Measurements from ENCODE around the gene CPXM2.

Gene CPXM2

DNA sequence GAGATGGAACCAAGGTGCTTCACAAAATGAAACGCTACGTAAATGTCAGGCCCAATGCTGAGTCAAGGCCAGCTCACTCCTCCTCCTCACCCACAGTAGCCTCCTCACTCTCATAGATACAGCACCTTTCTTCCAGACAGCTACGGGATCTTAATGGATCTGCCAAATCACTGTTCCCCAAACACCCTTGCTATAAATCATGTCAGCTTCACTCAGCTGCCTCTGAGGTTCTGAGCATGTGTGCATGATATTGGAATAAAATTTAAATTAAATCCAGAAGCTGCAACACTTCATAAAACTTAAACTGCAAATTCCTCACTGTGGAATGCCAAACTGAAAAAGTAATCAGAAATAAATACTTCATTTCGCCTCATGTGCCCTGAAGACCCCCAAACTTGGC, 14.7 kb upstream of the CPXM2 start:
- peaks cover 0 to 6% (median 2%) of the 10 kb centered on the region in 4 donors for H3K4me1 ChIP-seq
- H3K27ac ChIP-seq, result no peak overlapping the region
- intact Hi-C loops (cut with DNase I; ENCODE audit: low total_unique reads), result no loop called here
- H3K4me3 ChIP-seq, result no peak overlapping the region
- no peaks in the 10 kb centered on the region for H3K36me3 ChIP-seq
- no peak for DNase-seq
- H3K27me3 ChIP-seq, result peaks cover 0 to 44% of the 10 kb centered on the region in 2 donors
- no peaks in the 10 kb centered on the region for H3K9me3 ChIP-seq
- no peak for TF ChIP-seq CTCF (IDR thresholded peaks at IDR 0.05)

GRCh38 chr10:123904834-123905409, 13.3 kb upstream of the CPXM2 start:
- no peak for DNase-seq
- Histone ChIP-seq H3K27me3 (peaks cover 0 to 39% of the 10 kb centered on the region in 2 donors), H3K27ac (no peak overlapping the region), H3K36me3 (no peaks in the 10 kb centered on the region), H3K4me3 (no peak overlapping the region), H3K9me3 (peaks cover 0 to 9% (median 6%) of the 10 kb centered on the region in 3 donors), H3K4me1 (peaks cover 0 to 4% (median 2%) of the 10 kb centered on the region in 4 donors)
- intact Hi-C loops (cut with DNase I; ENCODE audit: low total_unique reads), result no loop called here
- TF ChIP-seq CTCF (IDR thresholded peaks at IDR 0.05), result no peak

DNA sequence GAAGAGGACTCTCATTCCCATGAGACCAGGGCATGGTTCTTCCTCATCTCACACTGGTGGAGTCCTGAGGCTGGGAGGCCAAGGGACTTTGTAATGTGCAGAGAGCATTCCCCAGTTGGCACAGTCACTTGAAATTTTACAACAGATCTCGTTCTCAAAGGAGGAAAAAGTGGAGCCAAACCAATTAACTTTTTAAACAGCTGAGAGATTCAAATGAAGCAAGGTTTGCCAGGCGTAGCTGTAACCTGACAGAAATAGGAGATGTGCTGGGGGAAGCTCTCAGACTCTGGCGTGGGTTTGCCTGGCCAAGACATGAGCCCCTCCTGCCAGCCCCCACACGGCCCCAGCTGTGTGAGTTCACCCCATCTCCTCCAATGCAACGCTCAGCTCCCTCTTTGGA, 12.0 kb upstream of the CPXM2 start:
- Histone ChIP-seq H3K9me3 (peaks cover 0 to 12% (median 7%) of the 10 kb centered on the region in 3 donors), H3K4me1 (no peaks in the 10 kb centered on the region), H3K27me3 (peaks cover 0 to 37% of the 10 kb centered on the region in 2 donors), H3K36me3 (no peaks in the 10 kb centered on the region), H3K27ac (no peak overlapping the region), H3K4me3 (no peak overlapping the region)
- no peak for TF ChIP-seq CTCF (IDR thresholded peaks at IDR 0.05)
- intact Hi-C loops (cut with DNase I; ENCODE audit: low total_unique reads), result no loop called here
- no peak for DNase-seq

GRCh38 chr10:123901621-123902020, 10.0 kb upstream of the CPXM2 start:
- Histone ChIP-seq H3K27me3 (peaks cover 0 to 20% of the 10 kb centered on the region in 2 donors), H3K27ac (no peak overlapping the region), H3K4me3 (no peak overlapping the region), H3K9me3 (peaks cover 0 to 12% (median 7%) of the 10 kb centered on the region in 3 donors), H3K36me3 (no peaks in the 10 kb centered on the region), H3K4me1 (no peaks in the 10 kb centered on the region)
- intact Hi-C loops (cut with DNase I; ENCODE audit: low total_unique reads), result no loop called here
- no peak for TF ChIP-seq CTCF (IDR thresholded peaks at IDR 0.05)
- DNase-seq, result no peak

DNA sequence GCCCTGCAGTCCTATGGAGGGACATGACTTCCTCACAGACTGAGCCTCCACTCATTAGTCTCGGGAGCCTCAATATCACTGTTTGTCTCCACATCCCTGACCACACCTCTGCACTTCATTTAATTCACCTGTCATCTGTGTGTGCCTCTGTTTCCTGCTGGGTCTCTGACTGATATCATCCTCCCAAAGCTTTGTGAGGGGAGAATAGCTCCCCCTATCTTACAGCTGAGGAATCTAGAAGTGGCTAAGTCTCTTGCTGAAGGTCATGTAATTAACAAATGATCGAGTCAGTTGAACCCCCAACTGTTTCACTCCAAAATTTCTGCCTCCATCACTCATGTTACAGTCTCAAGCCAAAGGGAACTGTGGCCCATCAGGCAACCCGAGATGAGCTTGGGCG, 5.5 kb upstream of the CPXM2 start:
- Histone ChIP-seq H3K27ac (no peak overlapping the region), H3K9me3 (peaks cover 0 to 12% (median 7%) of the 10 kb centered on the region in 3 donors), H3K4me1 (peaks cover 0 to 4% (median under 1%) of the 10 kb centered on the region in 4 donors), H3K4me3 (no peak overlapping the region), H3K27me3 (peaks cover 0 to 2% of the 10 kb centered on the region in 2 donors), H3K36me3 (no peaks in the 10 kb centered on the region)
- peak; percentile 9 to 12 for TF ChIP-seq CTCF (IDR thresholded peaks at IDR 0.05)
- no peak for DNase-seq
- intact Hi-C loops (cut with DNase I; ENCODE audit: low total_unique reads), result no loop called here

All from tibial artery (tissue), 4 donors.